Measurements from ENCODE around the gene AKAP13.

Gene AKAP13

DNA sequence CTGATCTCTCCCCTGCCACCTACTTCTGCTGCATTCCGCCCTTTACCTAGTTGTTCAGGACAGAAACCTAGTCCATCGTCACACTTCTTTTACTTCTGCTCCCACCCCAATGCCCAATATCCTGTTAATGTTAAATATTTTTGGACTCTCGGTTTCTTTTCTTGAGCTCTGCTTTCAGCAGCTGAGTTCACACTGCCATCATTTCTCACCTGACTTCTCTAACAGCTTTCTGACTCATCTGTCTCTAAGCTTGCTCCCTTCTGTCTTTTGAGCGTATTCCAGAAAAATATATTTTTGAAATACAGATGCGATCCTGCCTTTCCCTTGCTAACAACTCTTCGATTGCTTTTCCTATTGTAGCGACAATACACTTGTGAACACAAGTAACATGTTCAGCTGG, 231.0 kb downstream of the AKAP13 start:
- FAIRE-seq (no peak), DNase-seq (ENCODE audit: insufficient read length, low spot score) (no peak)
- TF ChIP-seq, protein P1, sequence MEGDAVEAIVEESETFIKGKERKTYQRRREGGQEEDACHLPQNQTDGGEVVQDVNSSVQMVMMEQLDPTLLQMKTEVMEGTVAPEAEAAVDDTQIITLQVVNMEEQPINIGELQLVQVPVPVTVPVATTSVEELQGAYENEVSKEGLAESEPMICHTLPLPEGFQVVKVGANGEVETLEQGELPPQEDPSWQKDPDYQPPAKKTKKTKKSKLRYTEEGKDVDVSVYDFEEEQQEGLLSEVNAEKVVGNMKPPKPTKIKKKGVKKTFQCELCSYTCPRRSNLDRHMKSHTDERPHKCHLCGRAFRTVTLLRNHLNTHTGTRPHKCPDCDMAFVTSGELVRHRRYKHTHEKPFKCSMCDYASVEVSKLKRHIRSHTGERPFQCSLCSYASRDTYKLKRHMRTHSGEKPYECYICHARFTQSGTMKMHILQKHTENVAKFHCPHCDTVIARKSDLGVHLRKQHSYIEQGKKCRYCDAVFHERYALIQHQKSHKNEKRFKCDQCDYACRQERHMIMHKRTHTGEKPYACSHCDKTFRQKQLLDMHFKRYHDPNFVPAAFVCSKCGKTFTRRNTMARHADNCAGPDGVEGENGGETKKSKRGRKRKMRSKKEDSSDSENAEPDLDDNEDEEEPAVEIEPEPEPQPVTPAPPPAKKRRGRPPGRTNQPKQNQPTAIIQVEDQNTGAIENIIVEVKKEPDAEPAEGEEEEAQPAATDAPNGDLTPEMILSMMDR (IDR thresholded peaks at IDR 0.05; ENCODE audit: insufficient read depth, missing control alignments), result no peak

DNA sequence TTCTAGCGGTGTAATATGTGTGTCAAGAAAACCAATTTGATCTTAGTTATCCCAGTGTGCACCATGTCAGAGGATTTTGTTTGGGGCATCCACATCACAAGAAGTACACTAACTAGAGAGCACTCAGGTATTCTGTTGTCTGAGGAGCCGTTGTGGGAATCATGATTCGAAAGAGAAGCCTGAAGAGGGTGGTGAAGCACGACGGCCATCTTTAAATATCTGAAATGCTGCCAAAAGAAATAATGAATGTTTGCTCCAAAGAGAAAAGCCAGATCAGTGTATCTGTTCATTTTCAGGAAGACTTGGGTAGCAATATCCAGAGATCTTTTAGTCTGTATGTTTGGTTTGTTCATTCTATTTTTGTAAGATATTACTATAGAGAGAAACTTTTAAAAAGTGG, 233.7 kb downstream of the AKAP13 start:
- no peak for FAIRE-seq
- TF ChIP-seq, protein P1 (IDR thresholded peaks at IDR 0.05; ENCODE audit: insufficient read depth, missing control alignments), result no peak
- no peak for DNase-seq (ENCODE audit: insufficient read length, low spot score)

DNA sequence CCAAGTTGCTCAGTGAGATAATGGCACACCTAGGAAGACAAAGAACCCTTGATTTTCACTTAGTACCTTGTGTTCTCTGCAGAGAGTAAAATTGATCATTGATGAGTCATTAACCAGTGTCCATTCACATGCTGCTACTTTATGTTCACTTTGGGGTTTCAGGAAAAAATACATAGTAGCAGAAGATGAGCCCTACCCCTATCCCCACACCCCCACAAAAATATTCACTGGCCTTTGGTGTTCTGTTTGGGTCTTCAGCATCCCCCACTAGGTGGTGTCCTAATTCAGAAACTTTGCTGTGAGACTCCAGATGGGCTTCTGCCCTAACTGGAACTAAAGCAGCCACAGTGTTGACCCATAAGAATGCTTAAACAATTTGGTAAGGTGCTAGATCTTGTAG, 235.5 kb downstream of the AKAP13 start:
- FAIRE-seq, result no peak
- TF ChIP-seq, protein P1 (IDR thresholded peaks at IDR 0.05; ENCODE audit: insufficient read depth, missing control alignments), result peak; percentile 46
- DNase-seq (ENCODE audit: insufficient read length, low spot score), result no peak

DNA sequence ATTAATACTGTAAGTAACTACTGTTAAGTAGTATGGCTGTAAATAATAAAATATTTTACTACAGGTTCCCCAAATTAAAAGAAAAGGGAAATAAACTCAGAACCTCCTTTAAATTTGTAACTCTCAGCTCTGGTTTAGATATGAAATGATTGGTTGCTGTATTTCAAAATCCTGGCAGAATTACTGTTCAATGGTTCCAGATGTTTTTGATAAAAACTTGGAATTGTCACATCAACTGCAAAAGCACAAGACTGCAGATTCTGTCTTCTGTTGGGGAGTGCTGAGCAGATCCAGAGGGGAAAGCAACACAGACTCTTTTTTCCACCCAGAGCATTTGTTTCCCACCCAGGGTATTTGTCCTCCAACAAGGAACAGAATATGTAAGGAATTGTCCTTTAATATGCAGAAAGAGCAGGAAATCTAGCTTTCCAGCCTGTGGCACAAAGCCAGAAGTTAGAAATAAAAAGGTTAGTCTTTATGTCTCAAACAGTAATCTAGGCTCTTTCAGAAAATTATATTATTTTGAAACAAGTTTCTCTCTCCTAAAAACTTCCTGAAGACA, 236.2 kb downstream of the AKAP13 start:
- TF ChIP-seq, protein P1 (IDR thresholded peaks at IDR 0.05; ENCODE audit: insufficient read depth, missing control alignments), result no peak
- DNase-seq (ENCODE audit: insufficient read length, low spot score), result no peak
- no peak for FAIRE-seq

DNA sequence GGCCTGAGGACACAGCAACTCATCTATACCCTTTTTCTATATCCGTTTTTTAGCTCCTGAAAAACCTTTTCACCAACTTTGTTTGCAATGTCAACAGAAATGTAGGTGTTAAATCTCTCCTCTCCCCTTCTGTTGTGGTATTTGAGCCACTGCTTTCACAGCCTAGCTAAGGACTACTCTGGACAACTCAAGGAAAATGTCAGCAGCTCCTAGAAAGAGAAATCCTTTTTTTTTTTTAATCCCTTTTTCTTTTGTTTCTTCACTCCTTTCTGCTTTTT, 237.8 kb downstream of the AKAP13 start:
- FAIRE-seq (no peak), DNase-seq (ENCODE audit: insufficient read length, low spot score) (no peak)
- TF ChIP-seq, protein P1 (IDR thresholded peaks at IDR 0.05; ENCODE audit: insufficient read depth, missing control alignments), result no peak

DNA sequence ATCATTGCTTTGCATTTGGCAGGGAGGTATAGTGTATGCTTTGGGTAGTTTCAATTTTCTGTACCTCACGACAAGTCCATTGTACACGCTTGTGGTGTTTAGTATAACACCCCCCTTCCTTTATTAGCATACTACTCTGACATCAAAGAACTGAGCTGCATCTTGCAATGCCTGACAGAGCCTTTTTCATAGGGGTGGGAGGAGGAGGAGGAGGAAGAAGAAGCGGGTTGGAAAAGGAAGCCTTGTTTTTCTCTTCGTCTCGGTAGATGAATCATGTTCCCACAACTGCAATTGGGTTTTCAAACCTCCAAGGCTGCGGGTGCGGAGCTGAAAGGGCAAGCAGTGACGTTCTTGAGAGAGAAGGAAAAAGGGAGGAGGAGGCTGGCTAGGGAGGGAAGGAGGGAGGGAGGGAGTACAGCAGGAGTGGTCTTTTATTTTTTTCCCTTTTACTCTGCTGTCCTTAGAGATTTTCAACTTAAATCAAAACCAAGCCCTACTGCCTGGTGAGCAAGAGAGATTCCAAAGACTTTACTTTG, 238.6 kb downstream of the AKAP13 start:
- FAIRE-seq, result no peak
- TF ChIP-seq, protein P1 (IDR thresholded peaks at IDR 0.05; ENCODE audit: insufficient read depth, missing control alignments), result no peak
- DNase-seq (ENCODE audit: insufficient read length, low spot score), result no peak

DNA sequence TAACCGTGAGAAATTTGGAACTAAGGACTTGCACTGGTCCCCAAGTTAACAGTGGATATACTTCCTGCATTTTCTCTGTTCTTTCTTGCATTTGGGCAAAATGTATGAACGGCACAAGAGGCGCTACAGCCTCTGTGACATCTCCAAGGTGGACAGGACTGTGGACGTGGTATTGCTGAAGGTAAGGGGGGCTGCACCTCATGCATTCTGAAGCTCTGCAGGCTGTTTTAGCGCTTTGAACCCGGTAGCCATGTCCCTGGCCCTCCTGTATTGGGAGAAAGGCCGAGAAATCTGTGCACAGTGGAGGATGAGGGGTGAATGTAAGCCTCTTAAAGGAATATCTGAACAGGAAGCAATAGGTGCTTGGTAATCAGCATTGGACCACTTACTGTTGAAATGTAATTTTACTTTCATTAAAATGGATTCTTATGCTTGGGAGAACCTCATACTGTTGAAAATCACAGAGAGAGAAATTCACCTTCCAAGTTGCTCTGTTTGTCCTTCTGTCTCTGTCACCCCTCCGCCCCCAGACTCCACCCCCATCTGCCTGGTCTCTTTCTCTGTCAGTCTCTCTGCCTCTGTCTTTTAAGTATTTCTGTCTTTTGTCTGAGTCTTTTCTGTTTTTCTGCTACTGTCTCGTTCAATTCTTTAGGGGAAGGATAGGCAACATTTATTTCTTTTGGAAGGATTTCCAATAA, 239.7 kb downstream of the AKAP13 start:
- FAIRE-seq, result no peak
- DNase-seq (ENCODE audit: insufficient read length, low spot score), result no peak
- TF ChIP-seq, protein P1 (IDR thresholded peaks at IDR 0.05; ENCODE audit: insufficient read depth, missing control alignments), result no peak

All from D721Med (cell line).